Lung (tissue), 12 donors: ENCODE data around the gene SUSD1. TPM values are rescaled to one million over a fixed set of nuclear protein-coding genes. Genes with fewer than 3 reads are reported as not detected.

Experiments used
- ATAC-seq: fragments of 200-7000 bp; cut with Tn5 transposase; one replicate; pipeline ENCODE4 v1.9.1; 2020; ENCODE audit warnings: moderate number of reproducible peaks; ENCODE audit not compliant: insufficient read depth, low FRiP score
- DNase-seq, 3 donors: peaks; one replicate each; pipeline ENCODE4 v3.0.0-alpha.2; 2013 to 2017
- H3K27ac ChIP-seq, 2 donors: one replicate each; pipeline ENCODE4 v1.5.1; 2013; ENCODE audit warnings: mild to moderate bottlenecking in 2 of 2, moderate library complexity in 2 of 2, control low read depth in 1 of 2, inconsistent platforms in 1 of 2, low read depth in 1 of 2, low read length in 1 of 2
- H3K27me3 ChIP-seq, 3 donors: one replicate each; pipeline ENCODE4 v1.5.1; 2013; ENCODE audit warnings: low read length in 2 of 3; ENCODE audit not compliant: control insufficient read depth in 3 of 3, insufficient read depth in 3 of 3
- H3K36me3 ChIP-seq, 4 donors: one replicate each; pipeline ENCODE4 v1.5.1; 2013; ENCODE audit warnings: low read length in 4 of 4, mild to moderate bottlenecking in 1 of 4, moderate library complexity in 1 of 4; ENCODE audit not compliant: control insufficient read depth in 4 of 4, insufficient read depth in 4 of 4
- H3K4me1 ChIP-seq, 5 donors: one replicate each; pipeline ENCODE4 v1.5.1; 2013; ENCODE audit warnings: low read length in 5 of 5, mild to moderate bottlenecking in 2 of 5, moderate library complexity in 1 of 5; ENCODE audit not compliant: control insufficient read depth in 5 of 5, insufficient read depth in 5 of 5
- H3K4me3 ChIP-seq: one replicate; pipeline ENCODE4 v1.5.1; 2013; ENCODE audit warnings: mild to moderate bottlenecking, control low read depth, moderate library complexity
- H3K9ac ChIP-seq, 2 donors: one replicate each; pipeline ENCODE4 v1.5.1; 2013; ENCODE audit warnings: low read length in 2 of 2, control low read depth in 1 of 2; ENCODE audit not compliant: insufficient read depth in 1 of 2
- H3K9me3 ChIP-seq, 4 donors: one replicate each; pipeline ENCODE4 v1.5.1; 2013; ENCODE audit warnings: low read length in 3 of 4, mild to moderate bottlenecking in 1 of 4, moderate library complexity in 1 of 4; ENCODE audit not compliant: control insufficient read depth in 4 of 4, insufficient read depth in 3 of 4
- WGBS, 2 donors: extraction: QIAGEN DNeasy Blood & Tissue Kit; methylation state at CpG; one replicate each; pipeline ENCODE4 v1.1.7; 2013; 5-methylcytosine and 5-hydroxymethylcytosine counted together
- polyA plus RNA-seq, 2 donors: library from polyadenylated mRNA; stranded (reverse); fragments of 200-250 nt; gene quantifications; one replicate each; pipeline ENCODE4 v1.2.1, GENCODE V29; 2013
- total RNA-seq, 2 donors: library from RNA; depleted of rRNA in 1 of 2; stranded (reverse); fragments of >200 nt in 1 of 2; gene quantifications; one replicate each; pipeline ENCODE4 v1.2.1, GENCODE V29; 2014 to 2021
- TF ChIP-seq, protein P1 (sequence below): IDR thresholded peaks from 2 replicates; pipeline ENCODE4 v1.5.1; 2012; ENCODE audit warnings: mild to moderate bottlenecking; ENCODE audit errors: control extremely low read depth, extremely low read depth
- donor health status: control.
- donor health status: control.
- donor health status: Bipolar disorder and iron deficiency.
- donor health status: healthy.
- donor health status: DM: yes; HTN: yes; CAD: no.

The SUSD1 gene
- total and polyA plus RNA-seq, 4 donors, result 4.4 to 26.6 (median 21.1) TPM

DNA sequence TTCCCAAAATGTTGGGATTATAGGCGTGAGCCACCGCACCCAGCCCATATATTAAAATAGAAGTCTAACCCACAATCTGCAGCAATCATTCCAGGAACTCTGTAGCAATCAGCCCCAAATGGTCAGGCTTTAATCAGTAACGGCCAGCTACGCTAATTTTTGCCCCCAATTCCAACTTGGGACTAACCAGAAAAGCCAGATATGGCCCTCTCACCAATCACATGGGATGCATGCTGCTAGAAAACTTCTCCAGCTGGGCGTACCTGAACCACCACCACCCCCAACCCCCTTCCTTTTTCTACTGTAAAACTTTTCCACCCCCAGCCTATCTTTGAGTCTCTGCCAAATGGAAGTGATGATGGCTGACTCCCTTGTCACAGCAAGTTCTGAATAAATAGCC is 4.1 kb downstream of the SUSD1 start:
- ATAC-seq, result no peak
- WGBS, 2 donors, result 71 to 83% methylated on average over 5 of the region's 5 CpGs
- H3K36me3 ChIP-seq, result peaks cover 0 to 2% (median 0%) of the 10 kb centered on the region in 4 donors
- TF ChIP-seq, protein P1, sequence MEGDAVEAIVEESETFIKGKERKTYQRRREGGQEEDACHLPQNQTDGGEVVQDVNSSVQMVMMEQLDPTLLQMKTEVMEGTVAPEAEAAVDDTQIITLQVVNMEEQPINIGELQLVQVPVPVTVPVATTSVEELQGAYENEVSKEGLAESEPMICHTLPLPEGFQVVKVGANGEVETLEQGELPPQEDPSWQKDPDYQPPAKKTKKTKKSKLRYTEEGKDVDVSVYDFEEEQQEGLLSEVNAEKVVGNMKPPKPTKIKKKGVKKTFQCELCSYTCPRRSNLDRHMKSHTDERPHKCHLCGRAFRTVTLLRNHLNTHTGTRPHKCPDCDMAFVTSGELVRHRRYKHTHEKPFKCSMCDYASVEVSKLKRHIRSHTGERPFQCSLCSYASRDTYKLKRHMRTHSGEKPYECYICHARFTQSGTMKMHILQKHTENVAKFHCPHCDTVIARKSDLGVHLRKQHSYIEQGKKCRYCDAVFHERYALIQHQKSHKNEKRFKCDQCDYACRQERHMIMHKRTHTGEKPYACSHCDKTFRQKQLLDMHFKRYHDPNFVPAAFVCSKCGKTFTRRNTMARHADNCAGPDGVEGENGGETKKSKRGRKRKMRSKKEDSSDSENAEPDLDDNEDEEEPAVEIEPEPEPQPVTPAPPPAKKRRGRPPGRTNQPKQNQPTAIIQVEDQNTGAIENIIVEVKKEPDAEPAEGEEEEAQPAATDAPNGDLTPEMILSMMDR, result no peak
- peaks cover 0 to 20% (median 3%) of the 10 kb centered on the region in 5 donors for H3K4me1 ChIP-seq
- H3K27ac ChIP-seq, result no peak overlapping the region
- no peak overlapping the region for H3K9ac ChIP-seq
- no peaks in the 10 kb centered on the region for H3K27me3 ChIP-seq
- DNase-seq, result no peak
- no peak overlapping the region for H3K4me3 ChIP-seq
- no peaks in the 10 kb centered on the region for H3K9me3 ChIP-seq

DNA sequence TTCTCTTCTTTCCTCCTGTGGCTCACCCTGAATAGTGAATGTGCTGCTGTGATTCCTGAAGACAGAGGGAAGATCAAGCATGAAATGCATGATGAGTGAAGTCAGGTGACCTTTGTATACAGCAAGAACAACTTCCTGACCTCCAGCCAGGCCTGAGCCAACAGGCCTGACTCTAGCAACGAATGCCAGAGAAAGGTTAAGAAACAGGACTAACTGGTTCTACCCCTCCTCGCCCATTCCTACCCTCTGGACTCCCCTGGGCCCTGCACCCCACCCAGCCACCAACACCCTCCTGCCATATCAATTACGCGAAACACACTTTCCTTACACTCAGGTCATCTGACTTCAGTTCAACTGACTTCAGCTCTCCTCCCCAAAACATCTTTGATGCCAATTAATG is 4.9 kb downstream of the SUSD1 start:
- peaks cover 0 to 2% (median 0%) of the 10 kb centered on the region in 4 donors for H3K36me3 ChIP-seq
- no peak overlapping the region for H3K4me3 ChIP-seq
- DNase-seq (peak in 2 of 3 donors; percentile 19 to 63), ATAC-seq (no peak)
- H3K27ac ChIP-seq, result no peak overlapping the region
- peaks cover 0 to 20% (median 3%) of the 10 kb centered on the region in 5 donors for H3K4me1 ChIP-seq
- no peak overlapping the region for H3K9ac ChIP-seq
- TF ChIP-seq, protein P1, result no peak
- no peaks in the 10 kb centered on the region for H3K9me3 ChIP-seq
- WGBS, 2 donors, result 67 to 76% methylated on average over 4 of the region's 4 CpGs
- no peaks in the 10 kb centered on the region for H3K27me3 ChIP-seq

DNA sequence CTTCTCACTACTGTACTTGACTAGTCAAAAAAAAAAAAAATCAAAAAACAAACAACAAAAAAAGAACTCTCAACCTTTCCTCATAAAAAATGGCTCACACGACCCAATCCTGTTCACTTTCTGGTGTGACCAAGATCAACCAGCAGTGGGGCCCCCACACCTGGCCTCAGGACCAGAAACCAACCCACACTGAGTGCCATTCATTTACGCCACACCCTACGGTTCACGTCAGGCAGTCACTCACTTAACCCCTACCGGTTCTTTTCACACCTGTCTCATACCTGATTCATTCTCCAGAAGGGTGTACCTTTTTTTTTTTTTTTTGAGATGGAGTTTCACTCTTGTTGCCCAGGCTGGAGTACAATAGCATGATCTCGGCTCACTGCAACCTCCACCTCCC is 5.7 kb downstream of the SUSD1 start:
- TF ChIP-seq, protein P1, result no peak
- H3K27ac ChIP-seq, result no peak overlapping the region
- no peaks in the 10 kb centered on the region for H3K27me3 ChIP-seq
- H3K4me1 ChIP-seq, result peaks cover 0 to 20% (median 3%) of the 10 kb centered on the region in 5 donors
- no peaks in the 10 kb centered on the region for H3K9me3 ChIP-seq
- DNase-seq (no peak), ATAC-seq (no peak)
- no peak overlapping the region for H3K4me3 ChIP-seq
- peaks cover 0 to 2% (median 0%) of the 10 kb centered on the region in 4 donors for H3K36me3 ChIP-seq
- H3K9ac ChIP-seq, result no peak overlapping the region
- 74 to 84% methylated on average over 6 of the region's 6 CpGs for WGBS, 2 donors

DNA sequence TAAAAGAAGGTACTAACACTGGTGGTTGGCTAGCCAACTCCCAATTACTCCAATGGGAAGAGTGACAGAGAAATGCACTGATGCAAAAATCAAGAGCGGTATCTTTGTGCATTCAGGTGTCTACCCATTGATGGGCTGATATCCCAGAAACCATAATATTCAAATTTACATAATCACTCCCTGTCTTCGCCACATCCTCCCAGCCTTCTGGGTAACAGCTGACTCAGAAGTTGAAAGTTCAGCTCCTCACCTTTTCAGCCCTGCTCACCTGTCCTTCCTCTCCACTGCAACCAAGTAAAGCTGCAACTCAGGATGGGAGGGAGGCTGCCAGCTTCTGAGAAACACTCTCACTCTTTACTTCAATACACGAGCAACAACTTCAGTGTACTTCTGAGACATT is 6.9 kb downstream of the SUSD1 start:
- no peaks in the 10 kb centered on the region for H3K9me3 ChIP-seq
- peaks cover 0 to 2% (median 0%) of the 10 kb centered on the region in 4 donors for H3K36me3 ChIP-seq
- no peaks in the 10 kb centered on the region for H3K27me3 ChIP-seq
- H3K9ac ChIP-seq, result no peak overlapping the region
- H3K27ac ChIP-seq, result no peak overlapping the region
- 68 to 82% methylated on average over 3 of the region's 3 CpGs for WGBS, 2 donors
- TF ChIP-seq, protein P1, result no peak
- no peak for ATAC-seq
- DNase-seq, result no peak
- H3K4me1 ChIP-seq, result peaks cover 0 to 15% (median 0%) of the 10 kb centered on the region in 5 donors
- H3K4me3 ChIP-seq, result no peak overlapping the region
